ENCODE measurements around the gene DONSON.

Gene DONSON

DNA sequence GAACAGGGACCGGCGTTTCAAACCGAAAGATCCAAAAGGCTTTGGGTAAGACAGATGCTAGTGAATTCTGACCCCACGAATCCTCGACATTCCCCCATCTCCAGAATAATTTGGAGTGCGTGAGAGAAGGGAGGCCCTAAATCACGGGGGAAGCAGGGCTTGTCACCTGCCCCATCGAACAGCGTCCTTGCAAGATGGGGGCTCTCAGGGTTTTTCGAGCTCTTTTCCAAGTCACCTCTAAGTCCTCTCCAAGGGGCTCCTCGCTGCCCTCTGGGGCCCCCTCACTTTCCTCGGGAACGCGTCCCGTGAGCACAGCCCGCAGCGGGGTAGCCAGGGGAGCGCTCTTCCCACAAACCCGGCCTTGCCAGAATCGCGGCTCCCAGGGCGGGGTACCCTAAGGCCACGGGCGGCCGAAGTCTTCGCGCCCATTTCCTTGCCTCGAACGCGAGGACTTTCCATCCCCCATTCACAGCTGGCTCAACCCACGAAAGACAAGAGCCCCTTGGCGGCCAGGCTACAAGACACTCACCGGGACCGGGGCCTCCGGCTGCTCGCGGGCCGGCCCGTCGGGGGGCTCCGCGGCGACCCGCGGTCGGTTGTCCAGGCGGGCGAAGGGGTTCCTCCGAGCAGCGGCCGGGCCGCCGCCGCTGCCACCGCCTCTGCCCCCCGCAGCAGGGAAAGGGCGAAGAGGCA lies 546 bp downstream of the DONSON start:
- Histone ChIP-seq H3K79me2 (ENCODE audit: insufficient read depth, low read length) (peaks cover 41% of the 10 kb centered on the region), H3K4me2 (ENCODE audit: low read depth, low read length, poor library complexity, severe bottlenecking) (peak overlapping the region; percentile 81), H2AFZ (ENCODE audit: low read depth, low read length, severe bottlenecking) (peak overlapping the region; percentile 20), H3K27ac (ENCODE audit: low read depth, low read length) (peak overlapping the region; percentile 64), H4K20me1 (ENCODE audit: low read depth, low read length) (peaks cover 3% of the 10 kb centered on the region; the same call in 1 of the 2 replicates), H3K9me3 (ENCODE audit: insufficient read depth, low read length) (no peaks in the 10 kb centered on the region), H3K36me3 (ENCODE audit: low read length) (peaks cover 24% of the 10 kb centered on the region; the same call in 1 of the 2 replicates), H3K27me3 (ENCODE audit: low read length) (no peaks in the 10 kb centered on the region), H3K9ac (ENCODE audit: low read length) (peak overlapping the region; percentile 96), H3F3A (ENCODE audit: insufficient read depth) (no peaks in the 10 kb centered on the region), H3K9me2 (replicated peaks; ENCODE audit: insufficient read depth, low read length) (no peaks in the 10 kb centered on the region), H3K4me3 (ENCODE audit: insufficient read depth, low read length, poor library complexity, severe bottlenecking) (peak overlapping the region; percentile 93)
- TF ChIP-seq, protein P1, sequence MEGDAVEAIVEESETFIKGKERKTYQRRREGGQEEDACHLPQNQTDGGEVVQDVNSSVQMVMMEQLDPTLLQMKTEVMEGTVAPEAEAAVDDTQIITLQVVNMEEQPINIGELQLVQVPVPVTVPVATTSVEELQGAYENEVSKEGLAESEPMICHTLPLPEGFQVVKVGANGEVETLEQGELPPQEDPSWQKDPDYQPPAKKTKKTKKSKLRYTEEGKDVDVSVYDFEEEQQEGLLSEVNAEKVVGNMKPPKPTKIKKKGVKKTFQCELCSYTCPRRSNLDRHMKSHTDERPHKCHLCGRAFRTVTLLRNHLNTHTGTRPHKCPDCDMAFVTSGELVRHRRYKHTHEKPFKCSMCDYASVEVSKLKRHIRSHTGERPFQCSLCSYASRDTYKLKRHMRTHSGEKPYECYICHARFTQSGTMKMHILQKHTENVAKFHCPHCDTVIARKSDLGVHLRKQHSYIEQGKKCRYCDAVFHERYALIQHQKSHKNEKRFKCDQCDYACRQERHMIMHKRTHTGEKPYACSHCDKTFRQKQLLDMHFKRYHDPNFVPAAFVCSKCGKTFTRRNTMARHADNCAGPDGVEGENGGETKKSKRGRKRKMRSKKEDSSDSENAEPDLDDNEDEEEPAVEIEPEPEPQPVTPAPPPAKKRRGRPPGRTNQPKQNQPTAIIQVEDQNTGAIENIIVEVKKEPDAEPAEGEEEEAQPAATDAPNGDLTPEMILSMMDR (IDR thresholded peaks at IDR 0.05; ENCODE audit: insufficient read depth, low read length, poor library complexity, severe bottlenecking): no peak
- TF ChIP-seq EZH2phosphoT487 (conservative IDR thresholded peaks at IDR 0.05; ENCODE audit: low read length): no peak

DNA sequence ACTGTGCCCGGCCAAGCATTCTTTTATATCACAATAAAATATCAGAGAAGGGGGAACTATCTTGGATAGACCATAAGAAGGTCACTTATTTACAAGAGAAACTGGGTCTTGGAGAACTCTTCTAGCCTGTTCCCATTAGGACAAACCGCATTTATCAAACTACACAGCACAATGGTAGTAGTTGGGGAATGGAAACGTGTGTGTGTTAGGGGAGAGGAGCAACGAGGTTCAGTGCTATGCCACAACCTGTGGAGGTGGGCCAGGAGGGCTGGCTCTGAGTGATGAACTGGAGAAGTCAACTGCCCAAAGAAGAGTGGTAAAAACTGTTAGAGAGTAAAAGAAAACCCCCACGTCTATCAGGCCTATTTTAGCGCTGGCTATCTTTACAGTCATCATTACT lies 1.6 kb downstream of the DONSON start:
- H3K9ac ChIP-seq (ENCODE audit: low read length): peak overlapping the region; percentile 96
- peak overlapping the region; percentile 93 for H3K4me3 ChIP-seq (ENCODE audit: insufficient read depth, low read length, poor library complexity, severe bottlenecking)
- peaks cover 41% of the 10 kb centered on the region for H3K79me2 ChIP-seq (ENCODE audit: insufficient read depth, low read length)
- no peaks in the 10 kb centered on the region for H3K9me3 ChIP-seq (ENCODE audit: insufficient read depth, low read length)
- no peak for TF ChIP-seq EZH2phosphoT487 (conservative IDR thresholded peaks at IDR 0.05; ENCODE audit: low read length)
- TF ChIP-seq, protein P1 (IDR thresholded peaks at IDR 0.05; ENCODE audit: insufficient read depth, low read length, poor library complexity, severe bottlenecking): no peak
- H3K27me3 ChIP-seq (ENCODE audit: low read length): no peaks in the 10 kb centered on the region
- no peaks in the 10 kb centered on the region for H3K9me2 ChIP-seq (replicated peaks; ENCODE audit: insufficient read depth, low read length)
- peak overlapping the region; percentile 81 for H3K4me2 ChIP-seq (ENCODE audit: low read depth, low read length, poor library complexity, severe bottlenecking)
- no peak overlapping the region for H2AFZ ChIP-seq (ENCODE audit: low read depth, low read length, severe bottlenecking)
- H3K36me3 ChIP-seq (ENCODE audit: low read length): peaks cover 26% of the 10 kb centered on the region; the same call in 1 of the 2 replicates
- H3F3A ChIP-seq (ENCODE audit: insufficient read depth): peaks cover 4% of the 10 kb centered on the region; the same call in 1 of the 2 replicates
- H4K20me1 ChIP-seq (ENCODE audit: low read depth, low read length): peaks cover 3% of the 10 kb centered on the region; the same call in 1 of the 2 replicates
- H3K27ac ChIP-seq (ENCODE audit: low read depth, low read length): no peak overlapping the region

GRCh38 chr21:33584455-33584854 lies 4.0 kb downstream of the DONSON start:
- Histone ChIP-seq H3K9me3 (ENCODE audit: insufficient read depth, low read length) (no peaks in the 10 kb centered on the region), H4K20me1 (ENCODE audit: low read depth, low read length) (peaks cover 3% of the 10 kb centered on the region; the same call in 1 of the 2 replicates), H3K4me2 (ENCODE audit: low read depth, low read length, poor library complexity, severe bottlenecking) (no peak overlapping the region), H3K27me3 (ENCODE audit: low read length) (no peaks in the 10 kb centered on the region), H3K27ac (ENCODE audit: low read depth, low read length) (no peak overlapping the region), H2AFZ (ENCODE audit: low read depth, low read length, severe bottlenecking) (no peak overlapping the region), H3K9me2 (replicated peaks; ENCODE audit: insufficient read depth, low read length) (no peaks in the 10 kb centered on the region), H3K79me2 (ENCODE audit: insufficient read depth, low read length) (peaks cover 41% of the 10 kb centered on the region), H3F3A (ENCODE audit: insufficient read depth) (peaks cover 20% of the 10 kb centered on the region), H3K36me3 (ENCODE audit: low read length) (peaks cover 38% of the 10 kb centered on the region; the same call in 1 of the 2 replicates), H3K4me3 (ENCODE audit: insufficient read depth, low read length, poor library complexity, severe bottlenecking) (no peak overlapping the region), H3K9ac (ENCODE audit: low read length) (no peak overlapping the region)
- TF ChIP-seq, protein P1 (IDR thresholded peaks at IDR 0.05; ENCODE audit: insufficient read depth, low read length, poor library complexity, severe bottlenecking): no peak
- TF ChIP-seq EZH2phosphoT487 (conservative IDR thresholded peaks at IDR 0.05; ENCODE audit: low read length): no peak
